Right lobe of liver (tissue), 4 donors: ENCODE data around the gene HMGXB4.

Source experiments
- CTCF ChIP-seq, 4 donors: fragments of 200-600 bp in 3 of 4; fragments of 450-650 bp in 1 of 4; IDR thresholded peaks; one replicate each; pipeline versions ENCODE4 v1.5.1 to v1.8.0; 2016 to 2022; ENCODE audit warnings: antibody characterized with exemption in 4 of 4, mild to moderate bottlenecking in 2 of 4
- POLR2A ChIP-seq: fragments of 450-650 bp; IDR thresholded peaks from one replicate; pipeline ENCODE4 v1.6.1; 2017; ENCODE audit warnings: antibody characterized with exemption, mild to moderate bottlenecking
- donor health status: DM: no; HTN: no; CAD: no.
- donor health status: DM: no; HTN: no; CAD: no.
- donor health status: DM: no; HTN: yes; CAD: no.

- TF ChIP-seq CTCF (IDR thresholded peaks at IDR 0.05) (no peak), POLR2A (no peak)
Observed at GRCh38 chr22:35343664-35344550, 86.6 kb downstream of the HMGXB4 start.
